B cell (primary cell): ENCODE results near the gene TTC23L. TPM values are rescaled to one million over a fixed set of nuclear protein-coding genes. Genes with fewer than 3 reads are reported as not detected.

Experiments
- ATAC-seq: fragments of 200-7000 bp; cut with Tn5 transposase; one replicate; pipeline ENCODE4 v1.10.0; 2021; ENCODE audit warnings: low read depth, mild to moderate bottlenecking, moderate number of reproducible peaks, moderate library complexity
- CTCF ChIA-PET: fragments of 350-600 bp; sonication (Branson Sonifier 250); formaldehyde crosslinking; loops from one replicate; lab custom pipeline; 2021; ENCODE audit warnings: antibody characterized with exemption, inconsistent platforms; lab: Charles Lee
- POLR2A ChIA-PET: fragments of 350-600 bp; sonication (Branson Sonifier 250); formaldehyde crosslinking; loops from one replicate; lab custom pipeline; 2021; ENCODE audit warnings: antibody characterized with exemption; lab: Charles Lee
- DNase-seq: peaks from one replicate; pipeline ENCODE4 v3.0.0; 2013
- H2AFZ ChIP-seq: 2 replicates; pipeline ENCODE4 v1.6.1; 2012; ENCODE audit warnings: mild to moderate bottlenecking, low read depth, low read length; ENCODE audit not compliant: insufficient read depth, poor library complexity, severe bottlenecking
- H3K27ac ChIP-seq, 2 donors: 1 replicate in 1 of 2; 2 replicates in 1 of 2; pipeline ENCODE4 v1.5.1; 2012 to 2013; ENCODE audit warnings: low read length in 2 of 2, mild to moderate bottlenecking in 2 of 2, moderate library complexity in 1 of 2
- H3K27me3 ChIP-seq, 4 experiments: fragments of 200-600 bp in 1 of 4; sonication (generic) in 1 of 4; replicated peaks in 1 of 4; 1 replicate in 2 of 4; 2 replicates in 2 of 4; pipeline versions ENCODE4 v1.6.1 to v1.7.0; 2013 to 2016; ENCODE audit warnings: low read length in 3 of 4, mild to moderate bottlenecking in 2 of 4, mixed read lengths in 1 of 4, moderate library complexity in 1 of 4; ENCODE audit not compliant: insufficient read depth in 4 of 4, control insufficient read depth in 3 of 4; ENCODE audit errors: control extremely low read depth in 1 of 4
- H3K36me3 ChIP-seq, 2 experiments: replicated peaks in 1 of 2; 1 replicate in 1 of 2; 2 replicates in 1 of 2; pipeline versions ENCODE4 v1.6.1 to v1.7.1; 2013; ENCODE audit warnings: low read length in 1 of 2; ENCODE audit not compliant: insufficient read depth in 2 of 2, control insufficient read depth in 1 of 2; ENCODE audit errors: control extremely low read depth in 1 of 2, extremely low read depth in 1 of 2
- H3K4me1 ChIP-seq, 2 donors: fragments of 200-600 bp in 1 of 2; sonication (generic) in 1 of 2; 1 replicate in 1 of 2; 2 replicates in 1 of 2; pipeline versions ENCODE4 v1.5.1 to v1.6.1; 2013 to 2017; ENCODE audit warnings: low read length in 2 of 2; ENCODE audit not compliant: control insufficient read depth in 2 of 2, insufficient read depth in 2 of 2
- H3K4me2 ChIP-seq: replicated peaks from 2 replicates; pipeline ENCODE3; 2012; ENCODE audit warnings: mild to moderate bottlenecking, low read depth, low read length; ENCODE audit not compliant: poor library complexity, severe bottlenecking
- H3K4me3 ChIP-seq, 5 experiments: fragments of 200-600 bp in 1 of 5; sonication (generic) in 1 of 5; 1 replicate in 3 of 5; 2 replicates in 2 of 5; pipeline versions ENCODE4 v1.5.1 to v1.7.0; 2011 to 2016; ENCODE audit warnings: low read length in 4 of 5, mild to moderate bottlenecking in 4 of 5, low read depth in 2 of 5, control low read depth in 1 of 5, moderate library complexity in 1 of 5; ENCODE audit not compliant: insufficient read depth in 1 of 5; ENCODE audit errors: control extremely low read depth in 1 of 5, extremely low read depth in 1 of 5
- H3K79me2 ChIP-seq: fragments of 200-600 bp; sonication (generic); one replicate; pipeline ENCODE4 v1.6.0; 2016; ENCODE audit warnings: low read length; ENCODE audit not compliant: control insufficient read depth, insufficient read depth
- H3K9ac ChIP-seq: fragments of 200-600 bp; sonication (generic); 2 replicates; pipeline ENCODE4 v1.6.1; 2017; ENCODE audit warnings: mild to moderate bottlenecking, low read length, moderate library complexity
- H3K9me3 ChIP-seq, 3 donors: one replicate each; pipeline versions ENCODE4 v1.6.1 to v1.7.1; 2013; ENCODE audit warnings: low read length in 2 of 3; ENCODE audit not compliant: control insufficient read depth in 2 of 3, insufficient read depth in 1 of 3; ENCODE audit errors: control extremely low read depth in 1 of 3
- H4K20me1 ChIP-seq: 2 replicates; pipeline ENCODE4 v1.6.0; 2012; ENCODE audit warnings: mild to moderate bottlenecking, low read length; ENCODE audit not compliant: insufficient read depth, control insufficient read depth, poor library complexity, severe bottlenecking
- H3K27ac Mint-ChIP-seq: one replicate; pipeline ENCODE4 v1.8.0; 2021; ENCODE audit warnings: mixed read lengths
- H3K27me3 Mint-ChIP-seq: one replicate; pipeline ENCODE4 v1.8.0; 2021; ENCODE audit warnings: mixed read lengths
- H3K4me1 Mint-ChIP-seq: one replicate; pipeline ENCODE4 v1.8.0; 2021; ENCODE audit warnings: mixed read lengths
- H3K4me3 Mint-ChIP-seq: one replicate; pipeline ENCODE4 v1.8.0; 2021; ENCODE audit warnings: mixed read lengths
- H3K9me3 Mint-ChIP-seq: one replicate; pipeline ENCODE4 v1.8.0; 2022; ENCODE audit warnings: mixed read lengths; ENCODE audit not compliant: insufficient read depth
- CTCF ChIP-seq: fragments of 200-600 bp; IDR thresholded peaks from one replicate; pipeline ENCODE4 v1.8.0; 2022; ENCODE audit warnings: antibody characterized with exemption, mild to moderate bottlenecking
- EZH2 ChIP-seq: IDR thresholded peaks from 2 replicates; pipeline ENCODE4 v1.6.1; 2012; ENCODE audit warnings: borderline replicate concordance, low read depth, mild to moderate bottlenecking, moderate library complexity, low read length; ENCODE audit not compliant: insufficient read depth, poor library complexity, severe bottlenecking
- WGBS: methylation state at CpG from one replicate; pipeline ENCODE4 v1.1.5; 2013; ENCODE audit warnings: missing lambda C conversion rate; ENCODE audit not compliant: insufficient coverage; 5-methylcytosine and 5-hydroxymethylcytosine counted together
- intact Hi-C: fragments of 100-400 bp; cut with micrococcal nuclease; formaldehyde crosslinking; loops from one replicate; pipeline ENCODE4 v1.10.0; 2022
- polyA plus RNA-seq: library from polyadenylated mRNA; depleted of rRNA; stranded (reverse); fragments of >200 nt; gene quantifications from 2 replicates; pipeline ENCODE4 v1.2.3, GENCODE V29; 2012
- total RNA-seq, 2 donors: library from RNA; stranded (reverse); fragments of 120-200 nt in 1 of 2; gene quantifications; 1 replicate in 1 of 2; 2 replicates in 1 of 2; pipeline versions ENCODE4 v1.2.3 to v1.2.4, GENCODE V29; 2013 to 2022

Gene TTC23L
- total and polyA plus RNA-seq, 2 donors (not counting 1 experiment from before 2014, with no cell fraction given) = 0.03 to 0.15 TPM

GRCh38 chr5:34813509-34813908, 25.5 kb upstream of the TTC23L start:
- ChIA-PET CTCF (no interaction called here), POLR2A (no interaction called here)
- Histone ChIP-seq H3K79me2 (no peaks in the 10 kb centered on the region), H3K36me3 (no peaks in the 10 kb centered on the region), H3K4me1 (no peaks in the 10 kb centered on the region), H2AFZ (no peak overlapping the region), H3K27ac (no peak overlapping the region), H3K4me2 (no peak overlapping the region), H3K27me3 (no peaks in the 10 kb centered on the region), H3K9ac (no peak overlapping the region), H4K20me1 (no peaks in the 10 kb centered on the region), H3K9me3 (no peaks in the 10 kb centered on the region), H3K4me3 (no peak overlapping the region)
- no peak overlapping the region for H3K27ac Mint-ChIP-seq
- WGBS = 100% methylated on average over 1 of the region's 3 CpGs
- no peak overlapping the region for H3K4me3 Mint-ChIP-seq
- peaks cover 3% of the 10 kb centered on the region for H3K27me3 Mint-ChIP-seq
- no peaks in the 10 kb centered on the region for H3K4me1 Mint-ChIP-seq
- no peak for DNase-seq
- H3K9me3 Mint-ChIP-seq = no peaks in the 10 kb centered on the region
- TF ChIP-seq CTCF = no peak
- no peak for TF ChIP-seq EZH2
- no peak for ATAC-seq
- intact Hi-C loops = no loop called here

GRCh38 chr5:34817558-34818351, 21.2 kb upstream of the TTC23L start:
- intact Hi-C loops = no loop called here
- H3K4me3 Mint-ChIP-seq = no peak overlapping the region
- no peak for ATAC-seq
- no peaks in the 10 kb centered on the region for H3K27me3 ChIP-seq
- no peak overlapping the region for H2AFZ ChIP-seq
- H3K4me2 ChIP-seq = no peak overlapping the region
- H3K9ac ChIP-seq = no peak overlapping the region
- H3K27ac ChIP-seq = no peak overlapping the region
- no peaks in the 10 kb centered on the region for H3K9me3 Mint-ChIP-seq
- ChIA-PET POLR2A (no interaction called here), CTCF (no interaction called here)
- TF ChIP-seq EZH2 (no peak), CTCF (no peak)
- H3K27me3 Mint-ChIP-seq = peaks cover 3% of the 10 kb centered on the region
- no peaks in the 10 kb centered on the region for H3K4me1 Mint-ChIP-seq
- H3K79me2 ChIP-seq = no peaks in the 10 kb centered on the region
- no peaks in the 10 kb centered on the region for H3K9me3 ChIP-seq
- no peaks in the 10 kb centered on the region for H3K36me3 ChIP-seq
- H3K27ac Mint-ChIP-seq = no peak overlapping the region
- H3K4me3 ChIP-seq = no peak overlapping the region
- no peaks in the 10 kb centered on the region for H3K4me1 ChIP-seq
- H4K20me1 ChIP-seq = no peaks in the 10 kb centered on the region
- DNase-seq = no peak
- no CpG with 5 or more reads among the region's 3 CpGs for WGBS
